ENCODE data around the gene ARMH1. TPM values are rescaled to one million over a fixed set of nuclear protein-coding genes. Genes with fewer than 3 reads are reported as not detected.

The ARMH1 gene
- 0.15 and 0.99 TPM in 2 replicates for total RNA-seq (2014; rRNA removed; shearing (Covaris generic))

DNA sequence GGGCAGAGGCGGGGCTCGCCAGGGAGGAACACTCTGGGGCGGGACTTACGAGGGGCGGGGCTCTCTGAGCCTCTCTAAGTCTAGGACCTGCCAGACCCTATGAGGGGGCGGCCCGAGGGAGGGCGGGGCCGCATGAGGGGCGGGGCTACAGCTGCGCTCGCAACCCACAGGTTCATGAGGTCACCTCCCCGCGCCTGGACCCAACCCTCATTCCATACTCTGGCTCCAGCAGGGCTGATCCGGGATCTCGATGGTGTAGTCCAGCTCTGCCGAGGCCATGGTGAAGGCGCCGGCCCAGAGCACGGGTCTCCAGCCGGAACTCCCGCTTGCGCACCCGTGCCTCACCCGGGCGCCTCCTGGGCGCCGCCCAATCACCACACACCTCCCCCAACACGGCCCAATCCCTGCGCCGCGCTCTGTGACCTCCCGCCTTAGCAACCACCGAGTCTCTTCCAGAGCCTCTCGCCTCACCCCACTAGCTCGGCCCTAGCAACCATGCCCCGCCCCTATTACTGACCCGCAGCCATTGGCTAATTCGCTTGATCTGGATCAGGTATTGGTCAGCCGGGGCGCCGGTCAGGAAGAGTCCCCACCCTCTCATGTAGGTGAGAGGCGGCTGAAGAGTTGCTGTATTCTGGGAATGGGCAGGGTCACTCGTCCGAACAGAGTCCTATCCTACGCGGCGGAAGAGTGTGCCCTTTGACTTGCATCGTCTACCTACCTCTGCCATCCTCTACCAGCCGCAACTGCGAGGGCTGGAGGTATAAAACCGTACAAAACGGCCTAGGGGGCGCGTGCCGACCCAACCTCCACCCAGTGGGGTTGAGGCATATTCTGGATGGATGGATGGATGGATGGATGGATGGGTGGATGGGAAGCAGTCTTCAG, at the start of gene ARMH1, which contains the start of gene TMEM53:
Gene ARMH1, plus strand, starts transcription at position 602 of the 888 bp plus-strand sequence. CDS start 14,984 bp downstream, outside the sequence.
Gene TMEM53, minus strand, starts transcription at position 369 of the 888 bp plus-strand sequence. Its CDS starts 90 bp downstream, at position 279.
- peak; percentile 98 for DNase-seq (ENCODE audit: low spot score)

- DNase-seq (ENCODE audit: low spot score) = no peak
Observed at GRCh38 chr1:44625348-44625747, 49.2 kb upstream of the ARMH1 start.

GRCh38 chr1:44628962-44629756, 45.4 kb upstream of the ARMH1 start:
- no peak for DNase-seq (ENCODE audit: low spot score)

DNA sequence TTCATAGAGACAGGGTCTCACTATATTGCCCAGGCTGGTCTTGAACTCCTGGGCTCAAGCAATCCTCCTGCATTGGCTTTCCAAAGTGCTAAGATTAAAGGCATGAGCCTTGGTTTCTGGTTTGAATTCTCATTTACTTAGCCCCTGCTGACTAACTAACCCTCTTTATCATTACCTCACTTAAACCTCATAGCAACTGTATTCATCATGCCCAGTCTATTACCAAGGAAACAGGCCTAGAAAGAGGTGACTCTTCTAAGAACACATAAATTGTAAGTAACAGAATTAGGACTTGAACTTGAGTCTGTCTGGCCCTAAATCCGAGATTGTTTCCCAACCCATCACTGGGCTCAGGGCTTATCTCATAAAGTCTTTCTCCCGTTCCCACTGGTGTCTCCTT, 44.4 kb upstream of the ARMH1 start:
- DNase-seq (ENCODE audit: low spot score) = no peak

DNA sequence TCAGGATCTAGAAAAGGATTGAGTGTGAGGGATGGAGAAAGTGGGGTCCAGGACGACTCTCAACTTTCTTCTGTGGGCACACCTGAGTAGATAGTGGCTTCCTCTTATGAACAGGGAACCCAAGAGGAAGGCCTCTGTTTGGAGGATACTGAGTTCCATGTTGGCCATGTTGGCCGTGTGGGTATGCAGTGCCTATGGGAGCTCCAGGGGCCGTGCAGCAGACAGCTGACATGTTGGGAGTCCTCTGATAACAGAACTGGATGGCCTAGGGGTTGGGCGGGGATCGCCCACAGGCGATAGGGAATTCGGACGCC, 43.2 kb upstream of the ARMH1 start:
- no peak for DNase-seq (ENCODE audit: low spot score)

DNA sequence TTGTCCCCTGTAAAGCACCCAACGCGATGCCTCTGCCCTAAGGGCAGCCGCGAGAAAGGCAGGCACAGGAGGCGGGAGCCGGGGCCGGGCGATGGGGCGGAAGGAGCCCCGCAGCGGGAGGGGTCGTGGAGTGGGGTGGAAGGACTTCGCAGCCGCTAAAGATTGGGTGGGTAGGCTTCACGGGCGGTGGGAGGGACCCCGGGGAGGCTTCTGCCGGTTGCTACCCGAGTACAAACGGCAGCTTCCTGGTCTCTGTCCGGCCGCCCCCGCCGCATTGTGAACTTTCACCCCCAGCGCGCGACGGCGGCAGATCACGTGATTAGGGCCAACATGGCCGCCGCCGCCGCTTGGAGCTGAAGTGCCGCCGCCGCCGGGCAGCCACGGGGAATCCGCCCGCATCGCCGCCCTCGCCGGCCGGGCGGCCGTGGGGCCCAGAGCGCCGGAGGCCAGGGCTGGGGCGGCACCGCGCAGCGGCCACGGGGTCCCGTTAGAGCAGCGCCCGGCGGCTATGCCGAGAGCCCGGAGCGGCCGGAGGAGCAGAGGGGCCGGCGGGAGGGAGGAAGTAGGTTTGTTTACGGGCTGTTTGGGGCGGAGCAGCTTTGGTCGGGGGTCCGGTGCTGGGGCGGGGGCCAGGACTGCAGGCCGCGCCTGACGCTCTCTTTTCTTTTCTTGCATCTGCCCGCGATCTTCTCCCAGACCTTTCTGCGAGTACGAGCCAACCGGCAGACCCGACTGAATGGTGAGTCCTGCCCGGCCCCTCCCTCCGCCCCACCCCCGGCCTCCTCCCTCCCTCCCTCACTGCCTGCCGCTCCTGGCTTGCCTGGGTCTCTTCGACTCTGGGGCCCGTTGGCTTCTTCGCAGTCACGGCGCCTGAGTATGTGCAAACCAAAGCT, 42.6 kb upstream of the ARMH1 start:
- peak; percentile 83 for DNase-seq (ENCODE audit: low spot score)

DNA sequence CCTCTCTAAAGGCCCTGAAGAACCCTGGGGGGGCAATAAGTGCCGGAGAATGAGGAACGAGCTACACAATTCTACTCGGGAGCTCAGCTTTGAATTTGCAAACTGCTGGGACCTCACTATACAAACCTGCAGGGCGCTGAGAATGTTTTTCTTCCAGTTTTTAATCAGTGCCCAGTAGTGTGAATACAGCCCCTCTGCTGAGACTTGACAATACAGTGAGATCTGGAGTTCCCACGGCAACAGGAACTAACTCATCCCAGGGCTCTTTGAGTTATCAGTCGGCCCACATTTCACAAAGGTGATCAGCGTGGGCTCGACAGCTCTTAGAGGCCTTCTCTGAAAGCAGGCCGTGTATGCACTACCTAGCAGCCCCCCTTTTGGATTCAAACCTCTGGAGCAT, 41.9 kb upstream of the ARMH1 start:
- DNase-seq (ENCODE audit: low spot score) = peak; percentile 15

GRCh38 chr1:44634606-44635189, 39.8 kb upstream of the ARMH1 start:
- DNase-seq (ENCODE audit: low spot score) = no peak

- DNase-seq (ENCODE audit: low spot score) = no peak
Observed at GRCh38 chr1:44635439-44635838, 39.1 kb upstream of the ARMH1 start.

DNA sequence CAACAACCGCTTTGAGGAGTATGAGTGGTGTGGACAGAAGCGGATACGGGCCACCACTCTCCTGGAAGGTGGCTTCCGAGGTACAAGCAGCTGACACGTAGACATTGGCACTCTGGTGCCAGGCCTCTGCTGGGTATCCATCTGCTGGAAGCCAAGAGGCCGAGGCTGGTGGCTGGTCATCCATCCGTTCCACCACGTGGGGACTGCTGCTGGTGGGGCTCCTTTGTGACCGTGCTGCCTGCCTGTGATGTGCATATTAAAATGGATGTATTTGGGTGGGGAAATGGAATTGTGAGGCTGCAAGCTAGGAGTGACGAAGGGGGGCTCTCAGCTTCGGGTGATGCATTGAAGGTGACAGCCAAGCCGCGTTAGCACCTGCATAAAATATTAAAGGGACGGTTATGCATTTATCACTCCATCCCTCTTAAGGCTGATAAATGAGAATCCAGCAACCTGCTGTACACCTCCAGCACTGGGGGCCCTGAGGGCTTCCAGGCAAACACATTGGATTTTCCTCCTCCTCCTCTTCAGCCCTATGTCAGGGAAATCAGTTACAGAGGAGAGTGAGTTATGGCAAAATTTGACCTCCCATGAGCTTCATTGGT, 38.3 kb upstream of the ARMH1 start:
- no peak for DNase-seq (ENCODE audit: low spot score)

DNA sequence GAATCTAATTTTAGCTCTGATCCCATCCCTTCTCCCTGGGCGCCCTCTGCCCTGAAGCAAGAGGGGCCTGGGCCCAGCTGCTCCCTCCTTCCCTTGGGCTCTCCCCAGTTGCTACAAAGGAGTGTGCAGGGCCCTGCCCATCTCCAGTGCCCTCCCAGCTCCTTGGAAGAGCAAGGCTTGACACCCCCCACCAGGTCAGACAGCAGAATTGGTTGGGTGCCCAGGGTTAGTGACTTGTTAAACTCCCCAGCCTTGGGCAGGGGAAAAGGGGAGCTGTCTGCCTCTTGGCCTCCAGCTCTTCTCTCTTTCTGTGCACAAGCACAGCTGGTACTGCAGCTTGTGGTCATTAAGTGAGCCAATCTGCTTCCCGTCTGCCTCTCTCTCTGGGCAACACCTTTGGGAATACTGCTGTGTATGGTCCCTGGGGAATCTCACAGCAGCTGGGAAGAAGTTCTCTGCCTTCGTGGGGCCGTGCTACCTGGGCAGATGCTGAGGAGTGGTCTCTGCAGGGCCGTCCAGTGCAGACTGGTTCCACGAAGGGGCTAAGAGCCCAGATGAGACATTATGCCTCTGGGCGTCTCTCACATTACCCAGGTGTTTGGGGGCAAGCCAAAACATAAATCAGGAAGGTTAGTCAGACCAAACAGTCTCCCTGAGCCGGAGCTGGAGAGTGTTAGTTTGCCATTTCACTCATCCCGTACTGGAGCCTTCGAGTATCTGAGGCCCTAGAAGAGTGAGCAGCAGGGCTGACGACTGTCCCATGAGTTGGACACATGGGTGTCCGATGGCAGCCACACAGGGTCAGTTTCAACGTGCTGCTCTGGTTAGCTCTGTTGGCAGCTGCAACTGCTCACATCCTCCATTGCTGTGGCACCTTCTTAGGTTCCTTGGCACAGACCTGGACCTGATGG, 37.6 kb upstream of the ARMH1 start:
- DNase-seq (ENCODE audit: low spot score) = no peak

DNA sequence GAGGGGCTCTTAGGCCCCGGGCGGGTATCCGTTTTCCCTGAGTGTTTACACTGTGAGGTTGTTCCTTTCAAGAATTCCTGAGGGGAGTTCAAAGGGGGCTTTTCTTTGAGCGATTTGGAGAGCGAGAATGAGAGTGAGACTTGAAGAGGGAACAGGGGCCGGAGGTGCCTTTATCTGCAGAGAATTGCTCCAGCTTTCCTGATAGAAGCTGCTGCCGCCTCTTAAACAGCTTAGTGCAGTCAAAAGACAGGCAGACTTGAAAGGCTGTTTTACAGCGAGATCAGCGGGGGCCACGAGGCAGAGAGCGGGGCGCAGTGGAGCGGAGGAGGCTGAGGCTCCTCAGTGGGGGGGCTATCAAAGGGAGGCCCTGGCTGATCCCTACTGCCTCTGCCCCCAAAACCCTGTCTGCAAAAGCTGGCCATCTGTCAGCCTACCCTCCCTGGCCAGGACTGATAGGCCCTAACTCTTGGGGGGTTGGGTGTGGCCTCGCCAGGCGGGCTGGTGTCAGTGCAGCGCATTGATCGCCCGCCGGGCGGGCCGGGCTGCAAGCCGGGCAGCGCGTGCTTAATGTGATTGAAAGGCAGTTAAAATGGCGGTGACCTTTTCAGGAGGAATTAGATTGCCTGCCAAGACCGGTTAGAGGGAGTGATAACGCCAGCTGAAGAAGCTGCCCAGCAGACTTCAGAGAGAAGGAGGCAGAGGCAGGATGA, 36.7 kb upstream of the ARMH1 start:
- DNase-seq (ENCODE audit: low spot score) = no peak

- no peak for DNase-seq (ENCODE audit: low spot score)
Observed at GRCh38 chr1:44640200-44640853, 34.2 kb upstream of the ARMH1 start.

- DNase-seq (ENCODE audit: low spot score) = no peak
Observed at GRCh38 chr1:44641126-44642102, 33.1 kb upstream of the ARMH1 start.

DNA sequence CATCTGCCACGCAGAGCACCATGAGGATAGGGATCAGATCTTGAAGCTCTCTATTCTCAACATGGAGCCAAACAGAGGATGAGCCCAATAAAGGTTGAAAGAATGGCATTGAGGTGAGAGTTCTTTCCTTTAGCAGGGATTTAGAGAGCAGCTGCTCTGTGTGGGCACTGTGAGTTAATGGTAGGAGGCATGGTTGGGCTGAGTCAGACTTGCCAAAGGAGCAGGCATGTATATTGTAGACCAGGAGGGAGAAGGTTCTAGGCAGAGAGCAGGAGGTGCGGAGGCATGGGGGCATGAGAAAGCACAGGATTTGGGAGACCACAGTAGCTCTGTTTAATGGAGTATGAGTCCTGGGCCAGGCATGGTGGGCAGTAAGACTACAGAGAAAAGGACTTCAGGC, 32.3 kb upstream of the ARMH1 start:
- DNase-seq (ENCODE audit: low spot score) = no peak

DNA sequence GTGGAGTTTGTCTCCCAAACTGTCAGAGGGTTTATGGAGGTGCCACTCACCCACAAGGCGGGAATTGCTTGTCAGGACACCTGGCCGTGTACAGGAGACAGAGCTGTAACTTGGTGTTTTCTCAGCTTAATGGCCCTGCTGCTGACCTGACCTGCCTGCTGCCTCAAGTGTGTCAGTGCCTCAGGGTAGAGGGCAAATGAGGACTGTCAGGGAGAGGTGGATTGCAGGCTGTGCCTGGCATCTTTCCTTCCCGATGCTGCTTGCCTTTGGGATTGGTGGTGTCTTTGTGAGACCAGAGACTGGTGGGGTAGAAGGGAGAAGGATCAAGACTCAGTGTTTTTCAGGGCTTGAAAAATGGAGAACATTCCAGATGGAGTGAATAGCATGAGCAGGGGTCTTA, 31.6 kb upstream of the ARMH1 start:
- DNase-seq (ENCODE audit: low spot score) = no peak

DNA sequence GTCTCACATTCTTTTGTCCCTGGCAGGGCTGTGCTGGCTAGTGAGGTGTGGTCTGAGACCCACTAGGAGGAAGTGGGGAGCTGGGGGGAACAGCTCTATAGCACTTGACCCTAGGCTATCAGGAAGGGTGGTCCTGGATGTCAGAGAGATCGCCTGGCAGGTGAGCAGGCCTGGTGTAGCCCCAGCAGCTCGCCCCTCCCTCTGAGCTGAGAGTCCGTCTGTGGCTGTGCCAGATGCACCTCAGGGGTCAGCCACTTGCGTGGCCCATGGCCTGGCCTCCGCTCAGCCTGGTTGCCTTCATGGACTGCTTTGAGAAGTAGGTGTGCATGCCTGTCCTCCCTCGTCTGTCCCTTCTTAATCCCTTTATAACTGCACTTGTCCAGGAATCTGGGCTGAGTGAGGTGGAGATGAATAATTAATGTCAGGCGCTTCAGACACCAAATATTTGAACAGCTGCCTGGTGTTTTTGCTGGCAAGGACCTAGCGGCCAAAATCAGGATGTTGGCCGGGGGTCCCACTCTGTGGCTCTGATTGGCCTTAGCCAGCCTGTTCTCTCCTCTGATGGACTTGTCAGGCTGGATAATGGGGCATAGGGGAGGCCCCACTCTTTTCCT, 30.7 kb upstream of the ARMH1 start:
- no peak for DNase-seq (ENCODE audit: low spot score)
